Right lobe of liver (tissue), 6 donors: ENCODE results near the gene CYP39A1. TPM values are rescaled to one million over a fixed set of nuclear protein-coding genes. Genes with fewer than 3 reads are reported as not detected.

Source experiments
- ATAC-seq, 4 donors: fragments of 200-7000 bp; cut with Tn5 transposase; one replicate each; pipeline ENCODE4 v1.9.1; 2020; ENCODE audit warnings: mild to moderate bottlenecking in 4 of 4, moderate library complexity in 4 of 4
- DNase-seq, 3 donors: peaks; one replicate each; pipeline ENCODE4 v3.0.0-alpha.2; 2020
- H3K27ac ChIP-seq, 3 donors: fragments of 200-600 bp; one replicate each; pipeline ENCODE4 v1.8.0; 2022
- H3K27me3 ChIP-seq, 2 donors: fragments of 200-600 bp; one replicate each; pipeline ENCODE4 v1.8.0; 2022
- H3K36me3 ChIP-seq, 4 donors: fragments of 200-600 bp; sonication (generic) in 1 of 4; one replicate each; pipeline versions ENCODE4 v1.5.1 to v1.8.0; 2017 to 2022; ENCODE audit warnings: control low read depth in 1 of 4
- H3K4me1 ChIP-seq, 4 donors: fragments of 200-600 bp; sonication (generic) in 1 of 4; one replicate each; pipeline versions ENCODE4 v1.5.1 to v1.8.0; 2017 to 2022; ENCODE audit warnings: control low read depth in 1 of 4
- H3K4me3 ChIP-seq, 3 donors: fragments of 200-600 bp; one replicate each; pipeline ENCODE4 v1.8.0; 2022
- H3K9me3 ChIP-seq, 4 donors: fragments of 200-600 bp; sonication (generic) in 1 of 4; one replicate each; pipeline versions ENCODE4 v1.5.1 to v1.8.0; 2017 to 2022; ENCODE audit warnings: control low read depth in 1 of 4
- POLR2A ChIP-seq: fragments of 450-650 bp; IDR thresholded peaks from one replicate; pipeline ENCODE4 v1.6.1; 2017; ENCODE audit warnings: antibody characterized with exemption, mild to moderate bottlenecking
- WGBS: methylation state at CpG from one replicate; pipeline ENCODE4 v1.1.6; 2018; ENCODE audit warnings: low coverage, low lambda C conversion rate; ENCODE audit not compliant: insufficient coverage; ENCODE audit errors: missing lambda C conversion rate; 5-methylcytosine and 5-hydroxymethylcytosine counted together
- intact Hi-C, 2 donors: fragments of 100-400 bp; cut with DNase I; formaldehyde crosslinking; loops; one replicate each; pipeline versions ENCODE4 v1.11.2 to v1.14.1; 2022
- total RNA-seq, 6 experiments: library from RNA; depleted of rRNA in 2 of 6; stranded (reverse); fragments of >200 nt in 2 of 6; fragmentation: NEBNext Ultra II Directional in 3 of 6; extraction: Animal tissue kit (Norgen Biotek cat#: 25700) in 3 of 6; gene quantifications; one replicate each; pipeline versions ENCODE4 v1.1.0 to v1.2.4, GENCODE V29; 2016 to 2023
- TF ChIP-seq, protein P1 (sequence below), 4 donors: fragments of 200-600 bp in 3 of 4; fragments of 450-650 bp in 1 of 4; IDR thresholded peaks; one replicate each; pipeline versions ENCODE4 v1.5.1 to v1.8.0; 2016 to 2022; ENCODE audit warnings: antibody characterized with exemption in 4 of 4, mild to moderate bottlenecking in 2 of 4
- donor health status: DM: no; HTN: yes; CAD: no.
- donor health status: DM: no; HTN: no; CAD: no.
- donor health status: DM: no; HTN: no; CAD: no.
- donor health status: DM: no; HTN: yes; CAD: no.
- donor health status: DM: no; HTN: yes; CAD: no.

CYP39A1 gene
- total RNA-seq, 6 experiments from 2014 or later = 21.2 to 59.7 (median 37.2) TPM

DNA sequence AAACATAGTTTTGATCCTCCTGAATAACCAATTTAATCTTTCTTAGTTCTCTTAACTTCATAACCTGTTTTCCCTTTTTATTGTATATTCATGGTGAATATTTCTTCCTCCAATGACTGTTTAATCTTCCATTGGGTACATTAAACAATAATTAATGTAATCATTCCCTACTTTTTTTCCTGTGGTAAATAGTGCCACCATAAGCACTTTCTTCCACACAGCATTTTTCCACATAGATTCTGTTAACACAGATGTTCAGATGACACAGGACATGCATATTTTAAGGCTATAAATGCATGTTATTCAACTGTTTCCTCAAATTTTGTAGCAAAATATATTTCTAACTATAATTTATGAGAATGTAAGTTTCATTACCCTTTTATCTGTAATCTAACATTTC, 61.9 kb downstream of the CYP39A1 start:
- TF ChIP-seq, protein P1, sequence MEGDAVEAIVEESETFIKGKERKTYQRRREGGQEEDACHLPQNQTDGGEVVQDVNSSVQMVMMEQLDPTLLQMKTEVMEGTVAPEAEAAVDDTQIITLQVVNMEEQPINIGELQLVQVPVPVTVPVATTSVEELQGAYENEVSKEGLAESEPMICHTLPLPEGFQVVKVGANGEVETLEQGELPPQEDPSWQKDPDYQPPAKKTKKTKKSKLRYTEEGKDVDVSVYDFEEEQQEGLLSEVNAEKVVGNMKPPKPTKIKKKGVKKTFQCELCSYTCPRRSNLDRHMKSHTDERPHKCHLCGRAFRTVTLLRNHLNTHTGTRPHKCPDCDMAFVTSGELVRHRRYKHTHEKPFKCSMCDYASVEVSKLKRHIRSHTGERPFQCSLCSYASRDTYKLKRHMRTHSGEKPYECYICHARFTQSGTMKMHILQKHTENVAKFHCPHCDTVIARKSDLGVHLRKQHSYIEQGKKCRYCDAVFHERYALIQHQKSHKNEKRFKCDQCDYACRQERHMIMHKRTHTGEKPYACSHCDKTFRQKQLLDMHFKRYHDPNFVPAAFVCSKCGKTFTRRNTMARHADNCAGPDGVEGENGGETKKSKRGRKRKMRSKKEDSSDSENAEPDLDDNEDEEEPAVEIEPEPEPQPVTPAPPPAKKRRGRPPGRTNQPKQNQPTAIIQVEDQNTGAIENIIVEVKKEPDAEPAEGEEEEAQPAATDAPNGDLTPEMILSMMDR (IDR thresholded peaks at IDR 0.05) = no peak
- TF ChIP-seq POLR2A = no peak
- no peak for ATAC-seq

DNA sequence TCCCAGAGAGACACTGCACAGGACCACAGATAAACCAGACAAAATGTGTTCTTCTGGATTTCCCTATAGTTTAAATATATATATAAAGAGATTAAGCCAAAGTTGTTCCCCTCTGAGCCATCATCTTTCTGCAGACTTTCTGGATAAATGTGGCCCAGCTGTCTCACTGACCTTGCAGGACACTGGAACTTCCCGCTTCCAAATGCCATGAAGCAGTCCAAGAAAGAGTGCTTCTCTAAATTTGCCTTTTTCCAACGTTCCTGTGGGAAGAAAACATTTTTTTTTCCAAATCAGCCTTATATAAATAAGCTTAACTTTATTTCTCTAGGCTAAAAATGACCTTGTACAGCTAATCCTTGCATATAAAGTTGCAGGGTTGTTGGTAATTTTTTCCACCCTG, 65.7 kb downstream of the CYP39A1 start:
- H3K27me3 ChIP-seq = no peaks in the 10 kb centered on the region
- TF ChIP-seq, protein P1 (IDR thresholded peaks at IDR 0.05) = no peak
- no peak for TF ChIP-seq POLR2A
- H3K4me3 ChIP-seq = no peak overlapping the region
- ATAC-seq (no peak), DNase-seq (no peak)
- intact Hi-C loops = no loop called here
- no peaks in the 10 kb centered on the region for H3K9me3 ChIP-seq
- 65% methylated on average over 2 of the region's 2 CpGs for WGBS
- peaks cover 0 to 1% (median 0%) of the 10 kb centered on the region in 4 donors for H3K4me1 ChIP-seq
- no peak overlapping the region for H3K27ac ChIP-seq
- peaks cover 0 to 4% (median 1%) of the 10 kb centered on the region in 4 donors for H3K36me3 ChIP-seq

More for the DNA sequence above, 61.9 kb downstream of the CYP39A1 start:
- Histone ChIP-seq H3K4me1 (peaks cover 0 to 15% (median 0%) of the 10 kb centered on the region in 4 donors), H3K27me3 (no peaks in the 10 kb centered on the region), H3K9me3 (peaks cover 0 to 7% (median 2%) of the 10 kb centered on the region in 4 donors), H3K27ac (no peak overlapping the region), H3K36me3 (peaks cover 0 to 4% (median 1%) of the 10 kb centered on the region in 4 donors), H3K4me3 (no peak overlapping the region)
- no peak for DNase-seq
- intact Hi-C loops = no loop called here

- ATAC-seq = no peak
- DNase-seq = no peak
- no peak overlapping the region for H3K4me3 ChIP-seq
- peaks cover 0 to 4% (median 1%) of the 10 kb centered on the region in 4 donors for H3K36me3 ChIP-seq
- intact Hi-C loops = no loop called here
- TF ChIP-seq, protein P1 (IDR thresholded peaks at IDR 0.05) = no peak
- TF ChIP-seq POLR2A = no peak
- no peaks in the 10 kb centered on the region for H3K27me3 ChIP-seq
- H3K4me1 ChIP-seq = no peaks in the 10 kb centered on the region
- 88% methylated on average over 3 of the region's 3 CpGs for WGBS
- H3K27ac ChIP-seq = no peak overlapping the region
- no peaks in the 10 kb centered on the region for H3K9me3 ChIP-seq
These were observed 68.0 kb downstream of the CYP39A1 start for GRCh38 chr6:46584586-46584985.

- ATAC-seq (peak in 1 of 4 donors; percentile 30), DNase-seq (no peak)
- H3K4me1 ChIP-seq = no peaks in the 10 kb centered on the region
- H3K27me3 ChIP-seq = no peaks in the 10 kb centered on the region
- peaks cover 0 to 4% (median 1%) of the 10 kb centered on the region in 4 donors for H3K36me3 ChIP-seq
- intact Hi-C loops = no loop called here
- no peaks in the 10 kb centered on the region for H3K9me3 ChIP-seq
- WGBS = 80% methylated on average over 4 of the region's 4 CpGs
- H3K27ac ChIP-seq = no peak overlapping the region
- no peak overlapping the region for H3K4me3 ChIP-seq
- no peak for TF ChIP-seq POLR2A
- TF ChIP-seq, protein P1 (IDR thresholded peaks at IDR 0.05) = no peak
These were observed 68.9 kb downstream of the CYP39A1 start for GRCh38 chr6:46583721-46584120.

DNA sequence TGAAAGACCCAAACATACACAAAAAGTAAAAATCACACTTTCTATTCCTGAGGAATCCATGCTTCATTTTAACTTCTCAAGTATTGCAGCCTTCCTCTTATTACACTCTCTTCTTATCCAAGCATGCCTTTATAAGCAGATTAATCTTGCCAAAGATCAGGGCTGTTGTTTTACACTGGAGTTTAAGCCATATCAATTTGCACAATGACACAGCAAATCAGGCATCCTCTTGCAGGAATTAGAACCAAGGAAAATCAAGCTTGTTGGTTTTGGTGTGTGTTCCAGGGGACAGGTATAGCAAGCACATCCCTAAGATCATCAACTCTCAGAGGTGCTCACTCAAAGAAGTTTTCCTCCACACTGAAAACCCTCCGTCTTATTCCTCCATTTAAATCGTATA, 69.5 kb downstream of the CYP39A1 start:
- Histone ChIP-seq H3K4me3 (no peak overlapping the region), H3K27ac (no peak overlapping the region), H3K27me3 (no peaks in the 10 kb centered on the region), H3K36me3 (peaks cover 0 to 4% (median 1%) of the 10 kb centered on the region in 4 donors), H3K9me3 (no peaks in the 10 kb centered on the region), H3K4me1 (no peaks in the 10 kb centered on the region)
- TF ChIP-seq, protein P1 (IDR thresholded peaks at IDR 0.05) = no peak
- no peak for TF ChIP-seq POLR2A
- intact Hi-C loops = no loop called here
- ATAC-seq (peak in 1 of 4 donors; percentile 33), DNase-seq (no peak)
- WGBS = 82% methylated on average over 2 of the region's 2 CpGs
